ENCODE data around the gene NDUFA12. TPM values are rescaled to one million over a fixed set of nuclear protein-coding genes. Genes with fewer than 3 reads are reported as not detected.

The NDUFA12 gene
- total RNA-seq, 1 experiment from 2014 or later: 79.7 TPM

- H3K4me2 ChIP-seq (ENCODE audit: low read length): no peak overlapping the region
- RAD21 ChIA-PET (ENCODE audit: low non-redundant PET in 1 of 2, low total read pairs in 2 of 2, uncharacterized antibody in 2 of 2, unreplicated experiment in 2 of 2): no interaction called here
Observed at GRCh38 chr12:94922561-94922960, 80.9 kb downstream of the NDUFA12 start.

More at GRCh38 chr12:94922561-94922960, 80.9 kb downstream of the NDUFA12 start:
- Histone ChIP-seq H2AFZ (ENCODE audit: low read depth, low read length, poor library complexity, severe bottlenecking) (no peak overlapping the region), H4K20me1 (ENCODE audit: insufficient read depth) (no peaks in the 10 kb centered on the region), H3K36me3 (ENCODE audit: control insufficient read depth in 1 of 2, insufficient read depth in 2 of 2, low read length in 2 of 2) (no peaks in the 10 kb centered on the region), H3K9me2 (ENCODE audit: insufficient read depth) (no peaks in the 10 kb centered on the region), H3K79me2 (ENCODE audit: insufficient read depth, low read length) (no peaks in the 10 kb centered on the region), H3K4me1 (ENCODE audit: control insufficient read depth in 1 of 2, insufficient read depth in 2 of 2, low read length in 2 of 2) (no peaks in the 10 kb centered on the region), H3K27ac (ENCODE audit: low read depth, low read length) (no peak overlapping the region), H3K27me3 (ENCODE audit: insufficient read depth, low read length) (no peaks in the 10 kb centered on the region), H3K4me3 (replicated peaks in 1 of 2; ENCODE audit: low read depth in 1 of 2, low read length in 2 of 2) (no peak overlapping the region), H3K9ac (ENCODE audit: low read length) (no peak overlapping the region), H3K9me3 (ENCODE audit: control insufficient read depth in 1 of 2, insufficient read depth in 1 of 2, low read depth in 1 of 2, low read length in 2 of 2) (no peaks in the 10 kb centered on the region)
- ATAC-seq (no peak), DNase-seq (ENCODE audit: low read depth, low spot score) (no peak)
- TF ChIP-seq ZFX (IDR thresholded peaks at IDR 0.05) (no peak), MAX (IDR thresholded peaks at IDR 0.05) (no peak), CBX3 (IDR thresholded peaks at IDR 0.05; ENCODE audit: low read depth) (no peak), TCF7L2 (IDR thresholded peaks at IDR 0.05; ENCODE audit: borderline replicate concordance, extremely low read depth, insufficient read depth, insufficient read length) (no peak), EGR1 (IDR thresholded peaks at IDR 0.05; ENCODE audit: low read depth) (no peak), RAD21 (IDR thresholded peaks at IDR 0.05; ENCODE audit: low read depth) (no peak), FOSL1 (IDR thresholded peaks at IDR 0.05; ENCODE audit: low read depth) (no peak), POLR2AphosphoS5 (IDR thresholded peaks at IDR 0.05; ENCODE audit: low read depth, low read length) (no peak), ATF3 (IDR thresholded peaks at IDR 0.05) (no peak), CEBPB (IDR thresholded peaks at IDR 0.05; ENCODE audit: low read depth) (no peak), CTCF (IDR thresholded peaks at IDR 0.05 in 2 of 3, conservative IDR thresholded peaks at IDR 0.05 in 1 of 3; ENCODE audit: borderline replicate concordance in 1 of 3, insufficient read depth in 1 of 3, low read depth in 2 of 3, low read length in 2 of 3) (no peak), SRF (IDR thresholded peaks at IDR 0.05; ENCODE audit: low read depth) (no peak), JUND (IDR thresholded peaks at IDR 0.05) (no peak), ELF1 (IDR thresholded peaks at IDR 0.05; ENCODE audit: borderline replicate concordance, low read depth) (no peak), EZH2phosphoT487 (IDR thresholded peaks at IDR 0.05; ENCODE audit: borderline replicate concordance) (no peak), ZBTB33 (IDR thresholded peaks at IDR 0.05; ENCODE audit: extremely low read depth, insufficient replicate concordance, low read length) (no peak), SIN3A (IDR thresholded peaks at IDR 0.05; ENCODE audit: low read depth) (no peak), ZNF274 (IDR thresholded peaks at IDR 0.05; ENCODE audit: low read depth, low read length) (no peak), REST (IDR thresholded peaks at IDR 0.05; ENCODE audit: low read depth) (no peak)
- BruUV-seq (replicated peaks): no TSS peak
- intact Hi-C loops (cut with micrococcal nuclease): no loop called here
- ChIA-PET CTCF (no interaction called here), POLR2A (no interaction called here)

Data from HCT116 (cell line).